GM19239 (cell line): ENCODE data around the gene SLC34A3.

Experiments
- DNase-seq: peaks from one replicate; pipeline ENCODE4 v3.0.0; 2011; ENCODE audit warnings: low spot score; ENCODE audit not compliant: insufficient read length
- FAIRE-seq: peaks from 2 replicates; lab custom pipeline; 2011; peaks lifted over from hg19 to GRCh38; lab: Jason Lieb, UNC

SLC34A3 gene

GRCh38 chr9:137230705-137231371, at the start of gene SLC34A3:
Gene SLC34A3 (plus strand): TSS chr9:137230901. CDS start chr9:137231703, 802 bp downstream.
- no peak for DNase-seq
- no peak for FAIRE-seq

DNA sequence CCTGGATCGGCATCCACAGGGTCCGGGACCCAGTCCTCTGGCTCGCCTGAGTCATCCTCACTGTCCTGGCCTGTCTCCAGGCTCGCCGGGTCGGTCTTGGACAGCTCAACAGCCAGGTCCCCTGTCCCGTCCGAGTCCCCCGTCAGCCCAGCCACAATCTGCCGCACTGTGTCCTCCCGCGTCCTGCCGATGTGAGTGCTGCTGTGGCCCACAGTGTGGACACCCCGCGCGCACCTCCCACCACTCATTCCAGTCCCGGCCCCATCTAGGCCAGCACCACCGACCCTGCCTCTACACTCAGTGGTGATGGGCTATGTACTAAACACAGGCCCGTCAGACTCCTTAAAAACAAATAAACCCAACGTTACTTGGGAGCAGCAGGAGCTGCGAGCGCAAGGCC, 49.0 kb upstream of the SLC34A3 start:
- FAIRE-seq (no peak), DNase-seq (no peak)

GRCh38 chr9:137182836-137183235, 47.9 kb upstream of the SLC34A3 start:
- no peak for FAIRE-seq

DNA sequence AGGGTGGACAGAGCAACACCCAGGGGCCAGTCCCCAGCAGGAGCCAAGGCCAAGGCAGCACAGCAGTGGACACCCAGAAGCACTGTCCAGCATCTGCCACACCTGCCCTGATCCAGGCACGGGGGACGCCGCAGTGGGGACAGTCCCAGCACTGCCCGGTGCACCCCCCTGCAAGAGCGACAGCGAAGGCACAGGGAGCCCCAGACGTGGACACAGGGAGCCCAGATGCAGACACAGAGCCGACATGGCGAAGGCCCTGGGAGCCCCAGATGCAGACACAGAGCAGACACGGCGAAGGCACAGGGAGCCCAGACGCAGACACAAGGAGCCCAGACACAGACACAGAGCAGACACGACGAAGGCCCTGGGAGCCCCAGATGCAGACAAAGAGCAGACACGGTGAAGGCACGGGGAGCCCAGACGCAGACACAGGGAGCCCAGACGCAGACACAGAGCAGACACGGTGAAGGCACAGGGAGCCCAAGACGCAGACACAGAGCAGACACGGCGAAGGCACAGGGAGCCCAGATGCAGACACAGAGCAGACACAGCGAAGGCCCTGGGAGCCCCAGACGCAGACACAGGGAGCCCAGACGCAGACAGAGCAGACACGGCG, 46.6 kb upstream of the SLC34A3 start:
- DNase-seq (no peak), FAIRE-seq (no peak)

More at GRCh38 chr9:137182836-137183235, 47.9 kb upstream of the SLC34A3 start:
- DNase-seq, result no peak

DNA sequence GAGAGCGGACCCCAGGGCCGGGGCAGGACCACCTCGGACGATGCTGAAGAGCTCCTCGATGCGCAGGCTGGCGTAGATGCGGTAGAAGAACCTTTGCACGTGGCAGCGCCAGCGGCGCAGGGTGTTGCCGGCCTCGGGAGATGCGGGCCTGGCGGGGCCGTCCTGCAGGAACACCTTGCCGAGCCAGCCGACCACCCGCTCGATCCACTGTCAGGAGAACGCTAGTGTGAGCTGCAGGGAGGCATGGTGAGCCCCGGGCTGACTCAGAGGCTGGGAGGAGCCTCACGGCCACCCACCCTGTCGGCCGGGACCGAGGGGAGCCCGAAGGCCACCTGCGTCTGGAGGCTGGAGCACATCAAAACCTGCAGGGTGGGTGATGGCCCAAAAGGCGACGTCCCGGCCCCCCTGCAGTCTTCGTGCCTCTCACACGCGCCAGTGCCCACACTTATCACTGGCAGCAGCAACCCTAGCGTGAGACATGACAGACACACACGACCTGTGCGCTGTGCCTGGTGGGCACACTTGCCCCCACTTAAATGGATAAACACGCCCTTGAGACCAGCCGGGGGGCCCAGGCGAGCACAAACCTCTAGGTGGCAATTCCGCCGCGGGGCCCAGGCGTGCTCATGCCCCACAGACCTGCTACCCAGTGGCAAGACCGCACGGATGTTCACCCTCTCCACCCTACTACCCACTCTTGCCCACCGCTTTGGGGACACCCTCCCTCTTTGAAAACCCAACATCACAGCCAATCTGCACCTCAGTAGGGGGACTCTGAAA, 45.6 kb upstream of the SLC34A3 start:
- DNase-seq (no peak), FAIRE-seq (no peak)

GRCh38 chr9:137185921-137186320, 44.8 kb upstream of the SLC34A3 start:
- DNase-seq (no peak), FAIRE-seq (no peak)

- FAIRE-seq, result no peak
- DNase-seq, result no peak
Observed at GRCh38 chr9:137186385-137186784, 44.3 kb upstream of the SLC34A3 start.

- DNase-seq (no peak), FAIRE-seq (no peak)
Observed at GRCh38 chr9:137187386-137187785, 43.3 kb upstream of the SLC34A3 start.

- FAIRE-seq, result no peak
- no peak for DNase-seq
Observed at GRCh38 chr9:137188086-137188489, 42.6 kb upstream of the SLC34A3 start.

DNA sequence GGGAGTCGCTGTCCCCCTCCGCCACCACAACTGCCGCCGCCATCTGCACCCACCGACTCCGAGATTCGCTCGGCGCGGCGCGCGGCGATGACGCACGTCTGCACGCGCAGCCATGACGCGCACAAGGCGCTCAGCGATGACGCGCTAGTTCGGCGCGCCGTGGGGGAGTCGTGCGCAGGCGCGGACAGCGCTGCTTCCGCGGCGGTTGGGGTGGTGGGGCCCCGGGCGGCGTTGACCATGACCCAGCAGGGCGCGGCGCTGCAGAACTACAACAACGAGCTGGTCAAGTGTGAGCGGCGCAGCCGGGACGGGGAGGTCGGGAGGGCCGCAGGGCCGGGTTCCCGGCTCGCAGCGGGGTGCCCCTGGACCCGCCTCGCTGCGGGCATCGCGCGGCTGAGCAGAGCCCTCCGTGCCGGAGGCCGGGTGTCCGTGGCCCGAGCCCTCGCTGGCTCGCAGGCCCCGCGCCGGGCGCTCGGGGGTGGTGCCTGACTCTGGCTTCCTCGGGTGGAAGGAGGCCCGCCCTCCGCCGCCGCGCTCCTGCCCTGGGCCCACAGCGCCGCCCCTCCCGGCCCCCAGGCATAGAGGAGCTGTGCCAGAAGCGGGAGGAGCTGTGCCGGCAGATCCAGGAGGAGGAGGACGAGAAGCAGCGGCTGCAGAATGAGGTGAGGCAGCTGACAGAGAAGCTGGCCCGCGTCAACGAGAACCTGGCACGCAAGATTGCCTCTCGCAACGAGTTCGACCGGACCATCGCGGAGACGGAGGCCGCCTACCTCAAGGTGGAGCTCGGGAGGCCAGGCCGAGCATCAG, 42.0 kb upstream of the SLC34A3 start, which contains the start of the genes ANAPC2 and SSNA1:
Gene ANAPC2, minus strand, starts transcription at position 71 of the 807 bp plus-strand sequence. Its CDS starts 28 bp downstream, at position 43.
Gene SSNA1, plus strand, starts transcription at position 187 of the 807 bp plus-strand sequence. Its CDS starts 51 bp downstream, at position 238.
- DNase-seq (peak; percentile 95), FAIRE-seq (peak; percentile 95)

DNA sequence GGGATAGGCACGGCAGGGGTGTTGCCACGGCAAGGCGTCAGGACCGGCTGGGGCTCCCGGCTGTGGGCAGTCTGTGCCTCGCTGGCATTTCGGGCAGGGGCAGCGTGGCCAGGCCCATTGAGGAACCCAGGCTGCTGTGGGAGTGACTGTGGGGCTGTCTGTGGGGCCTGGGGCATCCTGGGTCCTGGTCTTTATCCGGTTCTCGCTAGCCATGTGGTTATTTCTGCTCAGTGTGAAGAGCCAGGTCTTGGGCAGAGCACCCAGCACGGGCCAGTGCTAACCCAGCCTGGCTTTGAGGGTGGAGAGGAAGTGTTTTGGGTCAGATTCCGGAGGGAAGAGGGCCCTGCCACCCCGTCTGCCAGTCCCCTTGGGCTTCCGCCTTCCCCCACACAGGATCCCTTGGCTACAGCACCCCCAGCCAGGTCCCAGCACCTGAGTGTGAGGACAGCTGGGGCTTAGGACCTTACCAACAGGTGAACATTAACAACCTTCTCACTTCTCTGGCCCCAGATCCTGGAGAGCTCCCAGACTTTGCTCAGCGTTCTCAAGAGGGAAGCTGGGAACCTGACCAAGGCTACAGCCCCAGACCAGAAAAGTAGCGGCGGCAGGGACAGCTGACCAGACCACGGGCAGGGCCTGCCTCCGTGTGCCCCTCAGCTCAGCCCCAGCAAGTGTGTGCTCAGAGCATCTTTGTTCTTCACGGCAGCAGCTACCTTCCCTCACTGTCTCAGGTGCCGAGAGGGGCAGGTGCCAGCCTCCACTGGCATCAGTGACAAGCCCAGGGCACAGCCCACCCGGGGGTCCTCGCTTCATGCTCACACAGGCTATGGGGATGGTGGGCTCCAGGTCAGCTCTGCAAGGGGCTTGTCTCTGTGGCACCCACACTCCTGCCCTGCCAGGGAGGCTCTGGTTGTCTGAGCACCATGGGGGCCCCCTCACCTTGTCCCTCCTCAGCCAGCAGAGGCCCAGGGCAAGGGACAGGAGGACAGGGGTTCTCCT, 41.1 kb upstream of the SLC34A3 start:
- DNase-seq, result no peak

GRCh38 chr9:137190315-137190856, 40.3 kb upstream of the SLC34A3 start:
- DNase-seq (no peak), FAIRE-seq (no peak)

More for the DNA sequence above, 41.1 kb upstream of the SLC34A3 start:
- no peak for FAIRE-seq

DNA sequence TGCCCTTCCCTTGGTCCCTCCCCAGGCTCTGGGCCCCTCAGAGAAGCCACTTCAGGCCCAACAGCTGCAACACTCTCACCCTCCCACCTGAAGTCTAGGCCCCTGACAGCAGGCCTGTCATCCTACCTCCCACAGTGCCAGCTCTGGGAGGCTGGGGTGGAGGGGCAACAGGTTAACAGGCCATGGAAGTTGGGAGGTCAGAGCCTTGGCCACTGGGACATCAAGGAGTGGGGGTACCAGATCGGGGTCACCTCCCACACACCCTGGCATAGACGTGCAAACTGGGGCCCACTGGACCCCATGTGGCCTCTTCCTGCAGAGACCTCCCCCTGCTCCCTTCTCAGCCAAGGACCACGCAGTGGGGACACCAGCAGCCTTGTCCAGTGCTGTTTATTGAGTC, 39.5 kb upstream of the SLC34A3 start:
- FAIRE-seq, result no peak

DNA sequence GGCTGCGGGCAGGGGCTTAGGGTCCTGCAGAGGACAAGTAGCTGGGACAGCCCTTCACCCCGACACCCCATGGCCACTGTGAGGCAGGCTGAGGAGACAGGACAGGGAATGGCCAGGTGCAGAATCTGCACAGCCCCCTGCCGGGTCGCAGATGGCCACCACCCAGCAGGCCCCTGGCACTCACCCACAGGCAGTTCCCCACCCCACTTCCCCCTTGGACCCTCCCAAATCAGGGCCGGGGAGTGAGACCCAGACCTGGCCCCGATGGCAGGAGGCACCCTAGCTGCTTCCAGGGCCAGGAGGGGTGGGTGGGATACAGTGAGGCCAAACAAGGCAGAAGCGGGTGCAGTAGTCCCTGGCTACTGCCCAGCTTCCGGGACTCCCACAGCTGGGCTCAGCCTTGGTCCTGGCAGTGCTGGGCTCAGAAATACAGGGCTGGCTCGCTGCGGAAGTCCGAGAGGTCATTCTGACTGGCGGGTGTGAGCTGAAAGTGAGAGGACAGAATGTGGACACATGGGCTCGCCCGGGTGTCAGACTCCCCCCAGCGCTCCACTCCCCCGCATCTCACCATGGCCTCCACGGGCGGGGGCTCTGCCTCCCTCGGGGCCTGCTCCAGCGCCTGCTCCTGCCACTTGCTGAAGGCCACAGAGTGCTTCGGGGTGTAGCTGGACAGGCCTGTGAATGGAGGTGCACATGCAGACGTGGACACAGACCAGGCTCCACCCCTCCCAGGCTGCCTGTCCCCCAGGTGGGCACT, 38.8 kb upstream of the SLC34A3 start:
- no peak for FAIRE-seq
- DNase-seq, result no peak

More for the DNA sequence above, 39.5 kb upstream of the SLC34A3 start:
- DNase-seq, result no peak

- no peak for FAIRE-seq
- no peak for DNase-seq
Observed at GRCh38 chr9:137192448-137192780, 38.3 kb upstream of the SLC34A3 start.

DNA sequence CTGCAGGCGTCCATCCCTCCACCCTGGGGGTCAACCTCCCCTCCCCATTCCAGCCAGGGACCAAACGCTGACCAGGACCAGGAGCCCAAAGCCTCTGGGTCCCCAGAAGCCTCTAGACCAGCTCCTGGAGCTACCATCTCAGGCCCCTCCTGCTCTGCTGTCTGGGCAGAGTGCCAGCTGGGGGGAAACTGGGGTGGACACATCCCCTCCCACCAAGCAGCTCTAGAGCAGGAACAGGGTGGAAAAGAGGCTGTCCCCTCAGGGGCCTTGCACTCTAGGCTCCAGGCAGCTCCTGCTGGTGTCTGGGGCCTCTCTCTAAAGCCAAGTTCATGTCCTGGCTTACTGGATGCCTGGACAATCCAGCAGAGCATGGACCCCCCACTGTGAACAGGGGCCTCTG, 37.8 kb upstream of the SLC34A3 start:
- no peak for FAIRE-seq

GRCh38 chr9:137193771-137194170, 36.9 kb upstream of the SLC34A3 start:
- DNase-seq (no peak), FAIRE-seq (no peak)

More for the DNA sequence above, 37.8 kb upstream of the SLC34A3 start:
- DNase-seq, result no peak

GRCh38 chr9:137194388-137194787, 36.3 kb upstream of the SLC34A3 start:
- DNase-seq (no peak), FAIRE-seq (no peak)
